GM18909 (cell line): ENCODE results near the gene CARD11.

Experiments
- ATAC-seq: cut with Tn5 transposase; IDR thresholded peaks from one replicate; pipeline ENCODE4 v1.9.1; 2021; ENCODE audit warnings: mild to moderate bottlenecking; ENCODE audit not compliant: unreplicated experiment, poor library complexity

CARD11 gene

GRCh38 chr7:2864204-2864985 lies 179.3 kb downstream of the CARD11 start:
- no peak for ATAC-seq

DNA sequence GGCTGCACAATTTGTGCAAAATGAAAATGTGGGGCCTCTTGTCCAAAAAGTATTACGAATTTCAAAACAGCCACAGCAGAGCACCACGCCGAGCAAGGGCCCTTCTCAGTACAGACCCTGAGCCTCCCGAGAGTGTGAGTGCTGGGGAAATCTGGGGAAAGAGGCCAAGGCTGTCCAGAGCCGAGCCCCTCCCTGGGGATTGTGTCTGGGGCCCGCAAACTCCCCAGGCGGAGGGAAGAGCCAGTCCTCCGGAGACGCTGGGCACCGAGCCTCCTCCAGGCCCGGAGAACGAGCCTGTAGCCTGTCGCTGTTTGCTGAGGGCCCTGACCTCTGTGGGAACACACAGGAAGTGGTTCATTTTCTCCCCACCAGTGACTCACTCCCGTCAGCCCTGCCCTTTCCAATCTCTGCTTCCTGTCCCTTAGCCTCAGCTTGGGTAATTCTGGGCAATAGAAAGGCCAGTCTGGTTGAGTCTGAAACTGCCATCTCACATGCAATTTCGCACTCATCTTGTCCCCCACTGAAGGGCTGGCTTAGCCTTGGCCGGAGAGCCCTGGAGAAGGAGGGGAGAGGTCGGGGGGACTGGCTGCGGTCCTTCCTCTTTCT lies 180.1 kb downstream of the CARD11 start:
- ATAC-seq, result peak; percentile 93

DNA sequence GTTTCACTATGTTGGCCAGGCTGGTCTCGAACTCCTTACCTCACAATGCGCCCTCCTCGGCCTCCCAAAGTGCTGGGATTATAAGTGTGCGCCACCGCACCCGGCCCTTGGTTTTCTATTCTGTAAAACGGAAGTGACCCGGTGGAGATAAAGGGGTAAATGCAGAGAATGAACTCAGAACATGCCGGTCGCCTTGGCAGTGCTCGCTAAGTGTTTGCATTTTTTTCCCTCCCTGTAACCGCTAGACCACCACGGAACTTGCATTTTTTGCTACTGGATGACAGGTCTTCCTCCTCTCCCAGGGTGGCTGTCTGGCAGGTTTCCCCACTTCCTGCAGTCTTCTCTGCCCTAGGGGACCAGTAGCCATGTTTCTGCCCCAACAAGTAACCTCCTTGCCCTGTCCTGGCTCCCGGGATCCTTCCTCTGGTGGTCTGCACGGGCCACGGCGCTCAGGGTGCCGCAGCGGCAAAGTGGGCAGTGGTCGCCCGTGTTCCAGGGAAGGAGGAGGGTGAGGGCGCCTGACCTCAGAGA lies 180.8 kb downstream of the CARD11 start:
- ATAC-seq, result no peak

GRCh38 chr7:2861509-2861908 lies 182.2 kb downstream of the CARD11 start:
- ATAC-seq, result no peak

DNA sequence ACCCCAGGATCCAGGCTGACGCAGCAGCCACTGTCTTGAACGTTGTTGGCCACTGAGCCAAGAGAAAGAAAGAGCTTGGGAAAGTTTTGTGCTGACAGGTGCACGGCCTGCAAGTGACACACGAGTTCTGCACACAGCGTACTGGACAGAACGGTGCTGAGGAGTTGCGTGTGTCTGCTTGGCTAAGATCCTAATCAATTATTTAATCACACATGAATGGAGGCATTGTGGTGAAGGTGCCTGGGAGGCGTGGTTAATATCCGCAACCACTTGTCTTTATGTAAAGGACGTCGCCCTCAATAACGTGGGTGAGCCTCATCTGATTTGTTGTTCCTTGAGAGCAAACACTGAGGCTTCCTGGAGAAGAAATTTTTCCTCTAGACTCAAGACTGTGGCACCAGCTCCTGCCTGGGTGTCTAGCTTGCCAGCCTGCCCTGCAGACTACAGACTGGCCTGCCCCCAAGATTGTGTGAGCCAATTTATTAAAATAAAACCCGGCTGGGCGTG lies 183.0 kb downstream of the CARD11 start:
- ATAC-seq, result no peak

- no peak for ATAC-seq
Observed at GRCh38 chr7:2859952-2860351, 183.7 kb downstream of the CARD11 start.

GRCh38 chr7:2858621-2859020 lies 185.0 kb downstream of the CARD11 start:
- no peak for ATAC-seq

DNA sequence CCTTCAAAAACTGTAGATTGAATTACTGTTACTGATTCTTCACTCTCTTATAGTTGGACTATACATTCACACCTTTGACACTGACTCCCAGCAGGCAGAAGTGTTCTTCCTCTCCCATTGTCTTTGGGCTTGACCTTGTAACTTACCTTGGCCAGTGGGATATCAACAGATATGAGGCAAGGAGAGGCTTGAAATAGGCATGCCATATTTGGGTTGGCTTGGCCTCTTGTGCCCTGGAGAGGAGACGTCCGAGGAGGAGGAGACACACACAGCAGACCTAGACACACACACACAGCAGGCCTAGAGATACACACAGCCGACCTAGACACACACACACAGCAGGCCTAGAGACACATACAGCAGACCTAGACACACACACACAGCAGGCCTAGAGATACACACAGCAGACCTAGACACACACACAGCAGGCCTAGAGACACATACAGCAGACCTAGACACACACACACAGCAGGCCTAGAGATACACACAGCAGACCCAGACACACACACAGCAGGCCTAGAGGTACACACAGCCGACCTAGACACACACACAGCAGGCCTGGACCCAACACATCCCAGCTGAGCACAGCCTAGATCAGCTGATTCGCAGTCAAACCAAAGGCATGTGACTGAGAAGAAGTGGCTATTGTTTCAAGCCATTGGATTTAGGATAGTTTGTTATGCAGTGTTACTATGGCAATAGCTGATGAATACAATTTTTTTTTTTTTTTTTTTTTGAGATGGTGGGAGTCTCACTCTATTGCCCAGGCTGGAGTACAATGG lies 187.1 kb downstream of the CARD11 start:
- ATAC-seq, result no peak
